PFSK-1 (cell line): ENCODE data around the gene CDK2AP2.

ENCODE experiments used
- FOXP2 ChIP-seq: optimal IDR thresholded peaks from 2 replicates; pipeline ENCODE3; 2011; ENCODE audit warnings: borderline replicate concordance, control low read depth, inconsistent platforms; ENCODE audit not compliant: insufficient read depth; ENCODE audit errors: extremely low read length, extremely low read depth
- POLR2AphosphoS5 ChIP-seq: IDR thresholded peaks from 2 replicates; pipeline ENCODE4 v1.6.1; 2012; ENCODE audit warnings: low read depth, mild to moderate bottlenecking, control low read depth, low read length, moderate library complexity
- REST ChIP-seq, 2 experiments: IDR thresholded peaks; 2 replicates each; pipeline versions ENCODE4 v1.6.1 to v1.8.0; 2011 to 2012; ENCODE audit warnings: low read depth in 2 of 2, low read length in 2 of 2, control low read depth in 1 of 2, inconsistent platforms in 1 of 2, mild to moderate bottlenecking in 1 of 2, moderate library complexity in 1 of 2; ENCODE audit not compliant: insufficient read depth in 1 of 2
- SIN3A ChIP-seq: IDR thresholded peaks from 2 replicates; pipeline ENCODE4 v1.6.1; 2012; ENCODE audit warnings: mild to moderate bottlenecking, low read length, moderate library complexity, borderline replicate concordance; ENCODE audit not compliant: insufficient read depth
- TAF1 ChIP-seq: IDR thresholded peaks from 2 replicates; pipeline ENCODE4 v1.6.1; 2012; ENCODE audit warnings: low read length, control low read depth, borderline replicate concordance; ENCODE audit not compliant: insufficient read depth

CDK2AP2 gene

GRCh38 chr11:67482275-67482826, 25.6 kb downstream of the CDK2AP2 start:
- TF ChIP-seq TAF1 (no peak), POLR2AphosphoS5 (no peak), REST (IDR thresholded peaks at IDR 0.05; ENCODE audit: insufficient read depth in 1 of 2, low read depth in 2 of 2, low read length in 2 of 2) (no peak), SIN3A (no peak), FOXP2 (no peak)

- TF ChIP-seq FOXP2: no peak
- TF ChIP-seq POLR2AphosphoS5: no peak
- no peak for TF ChIP-seq SIN3A
- no peak for TF ChIP-seq REST (IDR thresholded peaks at IDR 0.05; ENCODE audit: insufficient read depth in 1 of 2, low read depth in 2 of 2, low read length in 2 of 2)
- no peak for TF ChIP-seq TAF1
Observed at GRCh38 chr11:67472882-67473281, 35.1 kb downstream of the CDK2AP2 start.

- TF ChIP-seq SIN3A (no peak), TAF1 (no peak), REST (IDR thresholded peaks at IDR 0.05; ENCODE audit: insufficient read depth in 1 of 2, low read depth in 2 of 2, low read length in 2 of 2) (no peak), FOXP2 (no peak), POLR2AphosphoS5 (no peak)
Observed at GRCh38 chr11:67470337-67471002, 37.5 kb downstream of the CDK2AP2 start.

GRCh38 chr11:67469508-67469811, 38.5 kb downstream of the CDK2AP2 start:
- no peak for TF ChIP-seq POLR2AphosphoS5
- no peak for TF ChIP-seq REST (IDR thresholded peaks at IDR 0.05; ENCODE audit: insufficient read depth in 1 of 2, low read depth in 2 of 2, low read length in 2 of 2)
